ENCODE measurements around the gene MTUS2.

Gene MTUS2

DNA sequence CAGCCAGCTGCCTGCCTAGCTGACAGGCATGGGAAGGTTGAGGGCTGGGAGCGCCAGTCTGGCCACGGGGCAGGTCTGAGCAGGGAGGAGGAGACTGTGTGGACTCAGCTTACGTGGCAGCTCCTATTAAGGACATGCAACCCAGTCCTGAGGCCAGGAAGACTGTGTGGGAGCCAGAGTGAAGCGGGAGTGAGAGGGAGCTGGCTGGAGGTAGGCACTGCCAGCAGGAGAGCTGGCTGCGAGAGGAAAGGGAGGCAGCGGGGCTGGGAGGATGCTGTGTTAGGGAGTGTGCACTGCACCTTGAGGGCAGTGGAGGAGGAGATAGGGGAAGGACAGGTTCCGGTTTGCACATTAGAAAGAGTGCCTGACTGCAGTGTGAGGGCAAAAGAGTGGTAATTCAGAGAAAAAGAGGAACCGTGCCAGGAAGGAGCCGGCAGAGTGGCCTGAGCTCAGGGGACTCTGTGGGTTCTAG, 676.1 kb downstream of the MTUS2 start:
- Histone ChIP-seq H3K36me3 (ENCODE audit: control insufficient read depth, insufficient read depth, low read length) (no peaks in the 10 kb centered on the region), H3K27ac (ENCODE audit: low read length) (no peak overlapping the region), H3K9me3 (ENCODE audit: control insufficient read depth, insufficient read depth, low read length) (no peaks in the 10 kb centered on the region), H3K4me1 (ENCODE audit: control insufficient read depth, insufficient read depth, low read length) (no peaks in the 10 kb centered on the region), H3K4me3 (ENCODE audit: low read length) (no peak overlapping the region), H3K27me3 (ENCODE audit: control insufficient read depth, insufficient read depth, low read length) (no peaks in the 10 kb centered on the region)
- DNase-seq (ENCODE audit: low read depth, low spot score): no peak
- WGBS (ENCODE audit: insufficient coverage, insufficient read length): no CpG with 5 or more reads among the region's 9 CpGs

GRCh38 chr13:29497137-29497654, 677.1 kb downstream of the MTUS2 start:
- WGBS (ENCODE audit: insufficient coverage, insufficient read length): no CpG with 5 or more reads among the region's 15 CpGs
- no peak for DNase-seq (ENCODE audit: low read depth, low spot score)
- no peak overlapping the region for H3K27ac ChIP-seq (ENCODE audit: low read length)
- no peaks in the 10 kb centered on the region for H3K27me3 ChIP-seq (ENCODE audit: control insufficient read depth, insufficient read depth, low read length)
- no peak overlapping the region for H3K4me3 ChIP-seq (ENCODE audit: low read length)
- H3K4me1 ChIP-seq (ENCODE audit: control insufficient read depth, insufficient read depth, low read length): no peaks in the 10 kb centered on the region
- no peaks in the 10 kb centered on the region for H3K36me3 ChIP-seq (ENCODE audit: control insufficient read depth, insufficient read depth, low read length)
- H3K9me3 ChIP-seq (ENCODE audit: control insufficient read depth, insufficient read depth, low read length): no peaks in the 10 kb centered on the region

- no peaks in the 10 kb centered on the region for H3K4me1 ChIP-seq (ENCODE audit: control insufficient read depth, insufficient read depth, low read length)
- WGBS (ENCODE audit: insufficient coverage, insufficient read length): no CpG with 5 or more reads among the region's 13 CpGs
- no peak overlapping the region for H3K27ac ChIP-seq (ENCODE audit: low read length)
- no peaks in the 10 kb centered on the region for H3K9me3 ChIP-seq (ENCODE audit: control insufficient read depth, insufficient read depth, low read length)
- no peak for DNase-seq (ENCODE audit: low read depth, low spot score)
- H3K4me3 ChIP-seq (ENCODE audit: low read length): no peak overlapping the region
- no peaks in the 10 kb centered on the region for H3K27me3 ChIP-seq (ENCODE audit: control insufficient read depth, insufficient read depth, low read length)
- no peaks in the 10 kb centered on the region for H3K36me3 ChIP-seq (ENCODE audit: control insufficient read depth, insufficient read depth, low read length)
Measured at GRCh38 chr13:29498426-29499040, 678.4 kb downstream of the MTUS2 start.

GRCh38 chr13:29499506-29500165, 679.5 kb downstream of the MTUS2 start:
- no peak overlapping the region for H3K4me3 ChIP-seq (ENCODE audit: low read length)
- WGBS (ENCODE audit: insufficient coverage, insufficient read length): no CpG with 5 or more reads among the region's 7 CpGs
- no peaks in the 10 kb centered on the region for H3K4me1 ChIP-seq (ENCODE audit: control insufficient read depth, insufficient read depth, low read length)
- DNase-seq (ENCODE audit: low read depth, low spot score): no peak
- H3K27ac ChIP-seq (ENCODE audit: low read length): no peak overlapping the region
- no peaks in the 10 kb centered on the region for H3K36me3 ChIP-seq (ENCODE audit: control insufficient read depth, insufficient read depth, low read length)
- H3K27me3 ChIP-seq (ENCODE audit: control insufficient read depth, insufficient read depth, low read length): no peaks in the 10 kb centered on the region
- no peaks in the 10 kb centered on the region for H3K9me3 ChIP-seq (ENCODE audit: control insufficient read depth, insufficient read depth, low read length)

DNA sequence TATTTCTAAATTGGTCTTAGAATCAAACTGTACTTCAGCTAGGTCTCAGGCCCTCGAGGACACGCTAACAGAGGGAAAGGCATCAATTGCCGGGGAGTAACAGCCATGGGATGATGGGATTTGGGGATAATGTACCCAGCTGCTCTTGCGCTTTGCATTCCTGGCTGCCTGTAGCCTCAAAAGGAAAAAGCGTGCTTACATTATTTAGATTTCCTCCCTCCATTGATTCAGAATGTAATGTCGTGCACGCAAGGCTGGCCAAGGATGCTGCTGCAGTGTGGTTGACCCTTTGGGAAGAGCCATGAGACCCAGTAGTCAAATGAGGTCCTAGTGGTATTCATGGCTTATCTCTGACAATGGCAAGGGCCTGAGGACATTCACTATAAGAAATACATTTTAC, 680.2 kb downstream of the MTUS2 start:
- H3K9me3 ChIP-seq (ENCODE audit: control insufficient read depth, insufficient read depth, low read length): no peaks in the 10 kb centered on the region
- no CpG with 5 or more reads among the region's 7 CpGs for WGBS (ENCODE audit: insufficient coverage, insufficient read length)
- DNase-seq (ENCODE audit: low read depth, low spot score): no peak
- no peaks in the 10 kb centered on the region for H3K4me1 ChIP-seq (ENCODE audit: control insufficient read depth, insufficient read depth, low read length)
- no peaks in the 10 kb centered on the region for H3K27me3 ChIP-seq (ENCODE audit: control insufficient read depth, insufficient read depth, low read length)
- H3K4me3 ChIP-seq (ENCODE audit: low read length): no peak overlapping the region
- no peak overlapping the region for H3K27ac ChIP-seq (ENCODE audit: low read length)
- no peaks in the 10 kb centered on the region for H3K36me3 ChIP-seq (ENCODE audit: control insufficient read depth, insufficient read depth, low read length)

GRCh38 chr13:29501674-29502073, 681.5 kb downstream of the MTUS2 start:
- Histone ChIP-seq H3K27me3 (ENCODE audit: control insufficient read depth, insufficient read depth, low read length) (no peaks in the 10 kb centered on the region), H3K36me3 (ENCODE audit: control insufficient read depth, insufficient read depth, low read length) (no peaks in the 10 kb centered on the region), H3K4me1 (ENCODE audit: control insufficient read depth, insufficient read depth, low read length) (no peaks in the 10 kb centered on the region), H3K9me3 (ENCODE audit: control insufficient read depth, insufficient read depth, low read length) (no peaks in the 10 kb centered on the region), H3K4me3 (ENCODE audit: low read length) (no peak overlapping the region), H3K27ac (ENCODE audit: low read length) (no peak overlapping the region)
- 100% methylated on average over 2 of the region's 4 CpGs for WGBS (ENCODE audit: insufficient coverage, insufficient read length)
- DNase-seq (ENCODE audit: low read depth, low spot score): no peak

- Histone ChIP-seq H3K27ac (ENCODE audit: low read length) (no peak overlapping the region), H3K9me3 (ENCODE audit: control insufficient read depth, insufficient read depth, low read length) (no peaks in the 10 kb centered on the region), H3K4me3 (ENCODE audit: low read length) (no peak overlapping the region), H3K36me3 (ENCODE audit: control insufficient read depth, insufficient read depth, low read length) (no peaks in the 10 kb centered on the region), H3K4me1 (ENCODE audit: control insufficient read depth, insufficient read depth, low read length) (no peaks in the 10 kb centered on the region), H3K27me3 (ENCODE audit: control insufficient read depth, insufficient read depth, low read length) (no peaks in the 10 kb centered on the region)
- no CpG with 5 or more reads among the region's 13 CpGs for WGBS (ENCODE audit: insufficient coverage, insufficient read length)
- no peak for DNase-seq (ENCODE audit: low read depth, low spot score)
Measured at GRCh38 chr13:29502391-29503008, 682.4 kb downstream of the MTUS2 start.

DNA sequence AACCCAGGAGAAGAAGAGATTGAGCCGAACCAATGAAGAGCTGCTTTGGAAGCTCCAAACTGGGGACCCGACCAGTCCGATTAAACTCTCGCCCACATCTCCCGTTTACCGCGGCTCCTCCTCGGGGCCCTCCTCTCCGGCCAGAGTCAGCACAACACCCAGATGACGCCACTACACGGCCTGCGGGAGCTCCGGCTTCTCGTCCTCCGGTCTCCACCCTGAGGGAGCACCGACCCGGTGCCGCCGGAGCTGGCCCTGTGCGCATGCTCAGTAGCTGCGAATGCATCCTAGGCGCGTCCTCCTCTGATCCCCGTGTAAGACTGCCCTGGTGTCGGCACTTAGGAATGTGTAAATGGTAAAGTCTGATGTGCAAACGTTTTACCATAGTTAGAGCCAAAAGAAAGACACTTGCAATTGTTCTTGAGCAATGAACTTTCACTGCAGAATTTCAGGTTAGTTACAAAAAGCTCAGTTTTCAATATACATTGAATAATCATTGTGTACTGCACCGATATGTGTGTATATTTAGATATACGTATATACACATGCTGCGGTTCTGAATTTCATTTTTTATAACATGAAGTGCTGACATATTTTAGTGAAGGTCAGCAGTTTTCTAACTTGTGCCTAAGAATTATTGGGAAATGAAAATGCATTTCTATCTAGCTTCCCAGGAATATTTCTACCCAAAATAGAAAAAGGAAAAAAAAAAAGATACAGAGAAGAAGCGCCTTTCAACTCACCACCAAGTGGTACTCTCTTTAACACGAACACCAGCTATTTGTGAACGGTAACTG, 683.1 kb downstream of the MTUS2 start:
- WGBS (ENCODE audit: insufficient coverage, insufficient read length): no CpG with 5 or more reads among the region's 32 CpGs
- H3K27me3 ChIP-seq (ENCODE audit: control insufficient read depth, insufficient read depth, low read length): no peaks in the 10 kb centered on the region
- H3K9me3 ChIP-seq (ENCODE audit: control insufficient read depth, insufficient read depth, low read length): no peaks in the 10 kb centered on the region
- DNase-seq (ENCODE audit: low read depth, low spot score): peak; percentile 18
- no peak overlapping the region for H3K27ac ChIP-seq (ENCODE audit: low read length)
- no peaks in the 10 kb centered on the region for H3K4me1 ChIP-seq (ENCODE audit: control insufficient read depth, insufficient read depth, low read length)
- no peaks in the 10 kb centered on the region for H3K36me3 ChIP-seq (ENCODE audit: control insufficient read depth, insufficient read depth, low read length)
- H3K4me3 ChIP-seq (ENCODE audit: low read length): no peak overlapping the region

GRCh38 chr13:29504691-29505090, 684.6 kb downstream of the MTUS2 start:
- H3K27ac ChIP-seq (ENCODE audit: low read length): no peak overlapping the region
- no CpG with 5 or more reads among the region's 15 CpGs for WGBS (ENCODE audit: insufficient coverage, insufficient read length)
- H3K36me3 ChIP-seq (ENCODE audit: control insufficient read depth, insufficient read depth, low read length): no peaks in the 10 kb centered on the region
- H3K9me3 ChIP-seq (ENCODE audit: control insufficient read depth, insufficient read depth, low read length): no peaks in the 10 kb centered on the region
- H3K27me3 ChIP-seq (ENCODE audit: control insufficient read depth, insufficient read depth, low read length): no peaks in the 10 kb centered on the region
- no peak for DNase-seq (ENCODE audit: low read depth, low spot score)
- H3K4me3 ChIP-seq (ENCODE audit: low read length): no peak overlapping the region
- H3K4me1 ChIP-seq (ENCODE audit: control insufficient read depth, insufficient read depth, low read length): no peaks in the 10 kb centered on the region

- WGBS (ENCODE audit: insufficient coverage, insufficient read length): no CpG with 5 or more reads among the region's 17 CpGs
- Histone ChIP-seq H3K4me1 (ENCODE audit: control insufficient read depth, insufficient read depth, low read length) (no peaks in the 10 kb centered on the region), H3K9me3 (ENCODE audit: control insufficient read depth, insufficient read depth, low read length) (no peaks in the 10 kb centered on the region), H3K4me3 (ENCODE audit: low read length) (no peak overlapping the region), H3K36me3 (ENCODE audit: control insufficient read depth, insufficient read depth, low read length) (no peaks in the 10 kb centered on the region), H3K27ac (ENCODE audit: low read length) (no peak overlapping the region), H3K27me3 (ENCODE audit: control insufficient read depth, insufficient read depth, low read length) (no peaks in the 10 kb centered on the region)
- DNase-seq (ENCODE audit: low read depth, low spot score): no peak
Measured at GRCh38 chr13:29505511-29505910, 685.4 kb downstream of the MTUS2 start.
